ENCODE results near the gene RBCK1.

- TF ChIP-seq CTCF (IDR thresholded peaks at IDR 0.05) (no peak), POLR2A (IDR thresholded peaks at IDR 0.05) (no peak)
Observed at GRCh38 chr20:376750-377149, 31.3 kb upstream of the RBCK1 start.

Data from upper lobe of left lung (tissue), 4 donors.